ENCODE data around the gene TMEM218.

The TMEM218 gene

DNA sequence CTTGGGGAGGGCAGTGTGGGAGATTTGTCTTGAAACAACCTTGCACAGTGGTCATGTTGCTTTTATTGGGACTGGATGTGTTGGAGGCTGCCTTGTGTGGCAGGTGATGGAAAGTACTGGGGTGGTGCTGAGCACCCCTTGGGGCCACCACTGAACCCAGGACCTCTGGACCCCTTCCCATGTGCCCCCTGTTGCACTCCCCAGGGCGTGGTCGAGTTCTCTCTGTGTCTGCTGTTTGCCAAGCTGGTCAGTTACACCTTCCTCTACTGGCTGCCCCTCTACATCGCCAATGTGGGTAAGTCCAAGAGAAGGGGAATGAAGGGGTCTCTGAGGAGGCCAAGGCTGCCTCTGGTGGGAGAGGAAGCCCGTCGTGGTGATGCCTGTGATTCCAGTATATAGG lies 29.4 kb downstream of the TMEM218 start:
- no peak for DNase-seq
- TF ChIP-seq, protein P1, sequence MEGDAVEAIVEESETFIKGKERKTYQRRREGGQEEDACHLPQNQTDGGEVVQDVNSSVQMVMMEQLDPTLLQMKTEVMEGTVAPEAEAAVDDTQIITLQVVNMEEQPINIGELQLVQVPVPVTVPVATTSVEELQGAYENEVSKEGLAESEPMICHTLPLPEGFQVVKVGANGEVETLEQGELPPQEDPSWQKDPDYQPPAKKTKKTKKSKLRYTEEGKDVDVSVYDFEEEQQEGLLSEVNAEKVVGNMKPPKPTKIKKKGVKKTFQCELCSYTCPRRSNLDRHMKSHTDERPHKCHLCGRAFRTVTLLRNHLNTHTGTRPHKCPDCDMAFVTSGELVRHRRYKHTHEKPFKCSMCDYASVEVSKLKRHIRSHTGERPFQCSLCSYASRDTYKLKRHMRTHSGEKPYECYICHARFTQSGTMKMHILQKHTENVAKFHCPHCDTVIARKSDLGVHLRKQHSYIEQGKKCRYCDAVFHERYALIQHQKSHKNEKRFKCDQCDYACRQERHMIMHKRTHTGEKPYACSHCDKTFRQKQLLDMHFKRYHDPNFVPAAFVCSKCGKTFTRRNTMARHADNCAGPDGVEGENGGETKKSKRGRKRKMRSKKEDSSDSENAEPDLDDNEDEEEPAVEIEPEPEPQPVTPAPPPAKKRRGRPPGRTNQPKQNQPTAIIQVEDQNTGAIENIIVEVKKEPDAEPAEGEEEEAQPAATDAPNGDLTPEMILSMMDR (IDR thresholded peaks at IDR 0.05; ENCODE audit: low read depth, low read length) = no peak
- no peaks in the 10 kb centered on the region for H3K9me3 ChIP-seq
- no peak overlapping the region for H3K4me3 ChIP-seq (ENCODE audit: low read depth, low read length)
- H3K4me1 ChIP-seq = no peaks in the 10 kb centered on the region
- H3K36me3 ChIP-seq = no peaks in the 10 kb centered on the region
- H3K27me3 ChIP-seq = 0 out of 2 replicates have a peak, but pooled peaks cover 2% of the 10 kb centered on the region

DNA sequence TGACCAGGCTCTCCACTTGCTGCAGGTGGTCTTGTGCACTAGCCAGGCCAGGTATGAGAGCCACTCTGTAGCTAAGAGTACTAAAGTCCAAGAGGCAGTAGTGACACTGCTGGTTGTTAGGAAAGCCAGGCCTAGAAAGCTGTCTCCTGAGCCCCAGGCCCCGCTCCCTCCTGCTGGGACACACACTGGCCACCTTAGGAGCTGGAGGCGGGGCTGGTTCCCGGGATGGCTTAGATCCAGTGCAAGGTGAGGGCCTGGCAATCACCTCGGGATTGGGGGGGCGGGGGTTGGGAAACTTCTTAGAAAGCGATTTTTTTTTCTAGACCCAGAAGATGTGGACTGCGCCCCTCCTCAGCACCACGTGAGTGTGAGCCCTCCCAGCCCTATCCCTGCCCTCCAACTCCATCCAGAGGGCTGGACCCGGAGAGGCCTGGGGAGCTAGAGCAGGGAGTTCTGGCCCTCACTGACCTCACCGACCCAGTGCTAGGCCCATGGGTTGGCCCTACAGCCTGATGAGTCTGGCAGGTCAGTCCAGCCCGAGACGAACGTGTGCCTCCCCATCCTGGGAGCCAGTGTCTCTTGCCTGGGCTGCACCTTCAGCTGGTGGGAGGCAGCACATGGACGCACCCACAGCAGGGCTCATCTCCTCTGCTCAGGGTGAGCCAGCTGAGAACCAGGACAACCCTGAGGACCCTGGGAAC lies 30.2 kb downstream of the TMEM218 start:
- H3K4me1 ChIP-seq = no peaks in the 10 kb centered on the region
- H3K9me3 ChIP-seq = no peaks in the 10 kb centered on the region
- H3K36me3 ChIP-seq = no peaks in the 10 kb centered on the region
- DNase-seq = no peak
- H3K27me3 ChIP-seq = 0 out of 2 replicates have a peak, but pooled peaks cover 2% of the 10 kb centered on the region
- H3K4me3 ChIP-seq (ENCODE audit: low read depth, low read length) = no peak overlapping the region
- TF ChIP-seq, protein P1 (IDR thresholded peaks at IDR 0.05; ENCODE audit: low read depth, low read length) = no peak

DNA sequence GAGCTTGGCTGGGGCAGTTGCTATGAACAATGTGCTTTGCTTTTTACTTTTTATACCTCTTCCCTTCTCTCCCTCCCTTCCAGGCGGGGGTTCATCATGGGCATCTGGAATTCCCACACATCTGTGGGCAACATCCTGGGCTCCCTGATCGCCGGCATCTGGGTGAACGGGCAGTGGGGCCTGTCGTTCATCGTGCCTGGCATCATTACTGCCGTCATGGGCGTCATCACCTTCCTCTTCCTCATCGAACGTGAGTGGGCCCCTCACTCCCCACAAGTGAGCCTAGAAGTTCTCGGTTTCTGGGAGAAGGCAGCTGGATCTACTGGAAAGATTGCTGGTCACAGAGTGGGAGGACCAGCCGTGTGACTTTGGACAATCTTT lies 30.9 kb downstream of the TMEM218 start:
- TF ChIP-seq, protein P1 (IDR thresholded peaks at IDR 0.05; ENCODE audit: low read depth, low read length) = no peak
- Histone ChIP-seq H3K4me3 (ENCODE audit: low read depth, low read length) (no peak overlapping the region), H3K9me3 (no peaks in the 10 kb centered on the region), H3K36me3 (no peaks in the 10 kb centered on the region), H3K27me3 (0 out of 2 replicates have a peak, but pooled peaks cover 2% of the 10 kb centered on the region), H3K4me1 (no peaks in the 10 kb centered on the region)
- DNase-seq = no peak

DNA sequence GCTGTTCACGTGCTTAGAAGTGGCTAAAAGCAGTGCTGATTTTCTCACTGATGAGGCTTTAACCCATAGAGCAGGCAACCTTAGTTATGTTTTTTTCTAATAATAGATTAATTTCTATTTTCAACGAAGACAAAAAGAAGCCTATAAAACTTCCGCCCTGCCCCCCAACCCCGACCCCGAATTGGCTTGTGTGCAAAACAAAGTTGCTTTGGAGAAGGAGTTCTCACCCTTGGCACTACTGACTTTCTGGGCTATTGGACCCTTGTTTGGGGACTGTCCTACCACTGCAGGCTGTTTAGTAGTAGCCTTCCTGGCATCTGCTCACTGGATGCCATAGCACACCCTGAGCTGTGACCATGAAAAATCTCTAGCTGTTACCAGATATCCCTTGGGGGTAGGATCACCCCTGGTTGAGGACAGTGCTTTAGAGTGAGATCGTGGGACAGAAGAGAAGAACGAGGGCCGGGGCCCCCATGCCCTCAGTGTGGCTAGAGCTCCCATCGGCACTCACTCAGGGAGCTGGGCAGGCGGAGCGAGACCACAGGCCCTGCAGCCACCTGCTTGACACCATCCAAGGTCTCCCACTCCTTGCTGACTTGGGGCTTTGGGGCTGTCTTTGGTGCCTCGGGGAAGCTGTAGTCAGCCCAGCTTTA lies 31.4 kb downstream of the TMEM218 start:
- Histone ChIP-seq H3K4me1 (no peaks in the 10 kb centered on the region), H3K36me3 (no peaks in the 10 kb centered on the region), H3K4me3 (ENCODE audit: low read depth, low read length) (no peak overlapping the region), H3K9me3 (no peaks in the 10 kb centered on the region), H3K27me3 (0 out of 2 replicates have a peak, but pooled peaks cover 2% of the 10 kb centered on the region)
- TF ChIP-seq, protein P1 (IDR thresholded peaks at IDR 0.05; ENCODE audit: low read depth, low read length) = no peak
- no peak for DNase-seq

DNA sequence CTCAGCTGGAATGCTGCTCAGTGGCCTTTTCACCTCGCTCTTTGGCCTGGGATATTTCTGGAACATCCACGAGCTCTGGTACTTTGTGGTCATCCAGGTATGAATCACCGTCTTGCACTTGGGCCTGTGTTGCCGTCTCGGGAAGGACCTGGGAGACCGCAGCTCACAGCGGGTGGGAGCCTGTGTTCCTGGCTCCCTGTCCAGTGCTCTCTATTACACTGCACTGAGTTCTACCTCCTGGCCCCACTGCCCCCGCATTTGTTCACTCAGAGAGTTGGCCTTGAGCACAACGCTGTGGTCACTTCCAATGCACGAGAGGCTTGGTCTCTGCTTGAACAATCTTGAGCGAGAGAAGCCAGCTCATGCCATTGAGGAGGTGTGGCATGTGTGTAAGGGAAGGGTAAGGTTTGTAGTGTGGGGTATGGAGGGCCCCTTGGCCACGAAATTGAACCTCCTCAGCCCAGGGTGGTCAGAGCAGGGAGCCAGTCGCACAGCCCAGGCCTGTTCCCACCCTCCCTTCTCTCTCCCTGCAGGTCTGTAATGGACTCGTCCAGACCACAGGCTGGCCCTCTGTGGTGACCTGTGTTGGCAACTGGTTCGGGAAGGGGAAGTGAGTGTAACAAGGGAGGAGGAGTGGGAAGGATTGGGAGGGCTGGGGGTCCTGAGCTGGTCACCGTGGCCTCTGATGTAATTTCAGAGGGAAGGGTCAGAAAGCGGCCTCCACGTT lies 32.1 kb downstream of the TMEM218 start:
- H3K4me1 ChIP-seq = no peaks in the 10 kb centered on the region
- TF ChIP-seq, protein P1 (IDR thresholded peaks at IDR 0.05; ENCODE audit: low read depth, low read length) = no peak
- no peaks in the 10 kb centered on the region for H3K36me3 ChIP-seq
- no peaks in the 10 kb centered on the region for H3K9me3 ChIP-seq
- no peak overlapping the region for H3K4me3 ChIP-seq (ENCODE audit: low read depth, low read length)
- DNase-seq = no peak
- 0 out of 2 replicates have a peak, but pooled peaks cover 5% of the 10 kb centered on the region for H3K27me3 ChIP-seq
